IMR-90 (cell line): Measurements from ENCODE around the gene HPS4.

Experiments used
- ELK1 ChIP-seq: fragments of 150-350 bp; IDR thresholded peaks from 2 replicates; pipeline ENCODE4 v1.6.1; 2016; ENCODE audit warnings: low read depth, mild to moderate bottlenecking, low read length, moderate library complexity, borderline replicate concordance
- MXI1 ChIP-seq: IDR thresholded peaks from 2 replicates; pipeline ENCODE4 v1.6.1; 2012; ENCODE audit warnings: low read depth, mild to moderate bottlenecking, low read length, moderate library complexity, borderline replicate concordance
- TF ChIP-seq, protein P1 (sequence below): conservative IDR thresholded peaks from 2 replicates; pipeline ENCODE4 v1.5.1; 2012; ENCODE audit warnings: mild to moderate bottlenecking, low read depth, low read length, improper control_type of control experiment

- TF ChIP-seq, protein P1, sequence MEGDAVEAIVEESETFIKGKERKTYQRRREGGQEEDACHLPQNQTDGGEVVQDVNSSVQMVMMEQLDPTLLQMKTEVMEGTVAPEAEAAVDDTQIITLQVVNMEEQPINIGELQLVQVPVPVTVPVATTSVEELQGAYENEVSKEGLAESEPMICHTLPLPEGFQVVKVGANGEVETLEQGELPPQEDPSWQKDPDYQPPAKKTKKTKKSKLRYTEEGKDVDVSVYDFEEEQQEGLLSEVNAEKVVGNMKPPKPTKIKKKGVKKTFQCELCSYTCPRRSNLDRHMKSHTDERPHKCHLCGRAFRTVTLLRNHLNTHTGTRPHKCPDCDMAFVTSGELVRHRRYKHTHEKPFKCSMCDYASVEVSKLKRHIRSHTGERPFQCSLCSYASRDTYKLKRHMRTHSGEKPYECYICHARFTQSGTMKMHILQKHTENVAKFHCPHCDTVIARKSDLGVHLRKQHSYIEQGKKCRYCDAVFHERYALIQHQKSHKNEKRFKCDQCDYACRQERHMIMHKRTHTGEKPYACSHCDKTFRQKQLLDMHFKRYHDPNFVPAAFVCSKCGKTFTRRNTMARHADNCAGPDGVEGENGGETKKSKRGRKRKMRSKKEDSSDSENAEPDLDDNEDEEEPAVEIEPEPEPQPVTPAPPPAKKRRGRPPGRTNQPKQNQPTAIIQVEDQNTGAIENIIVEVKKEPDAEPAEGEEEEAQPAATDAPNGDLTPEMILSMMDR: no peak
- TF ChIP-seq ELK1 (no peak), MXI1 (no peak)
Observed at GRCh38 chr22:26443901-26444690, 39.5 kb downstream of the HPS4 start.
